ENCODE data around the gene NECTIN1.
"Not testable (repeated sequence)": the region's sequence is repeated elsewhere in the genome, so short reads cannot be mapped to it uniquely, and the experiment has no call there.

NECTIN1 gene

GRCh38 chr11:119614222-119615002, 114.6 kb downstream of the NECTIN1 start:
- DNase-seq, result no peak

GRCh38 chr11:119612814-119613213, 116.2 kb downstream of the NECTIN1 start:
- no peak for DNase-seq

- DNase-seq, result no peak
Observed at GRCh38 chr11:119610836-119611426, 118.1 kb downstream of the NECTIN1 start.

- DNase-seq, result no peak
Observed at GRCh38 chr11:119608781-119609180, 120.2 kb downstream of the NECTIN1 start.

- no peak for DNase-seq
Observed at GRCh38 chr11:119608201-119608600, 120.8 kb downstream of the NECTIN1 start.

- no peak for DNase-seq
Observed at GRCh38 chr11:119607726-119608125, 121.3 kb downstream of the NECTIN1 start.

GRCh38 chr11:119605137-119605665, 123.8 kb downstream of the NECTIN1 start:
- DNase-seq, result no peak

GRCh38 chr11:119602745-119603373, 126.1 kb downstream of the NECTIN1 start:
- no peak for DNase-seq

- DNase-seq, result no peak
Observed at GRCh38 chr11:119599864-119600541, 129.0 kb downstream of the NECTIN1 start.

- DNase-seq, result not testable (repeated sequence)
Observed at GRCh38 chr11:119595941-119596340, 133.1 kb downstream of the NECTIN1 start.

GRCh38 chr11:119594639-119595249, 134.3 kb downstream of the NECTIN1 start:
- DNase-seq, result no peak

- DNase-seq, result no peak
Observed at GRCh38 chr11:119593346-119593745, 135.7 kb downstream of the NECTIN1 start.

- no peak for DNase-seq
Observed at GRCh38 chr11:119592642-119593041, 136.4 kb downstream of the NECTIN1 start.

GRCh38 chr11:119591836-119592310, 137.1 kb downstream of the NECTIN1 start:
- DNase-seq, result no peak

GRCh38 chr11:119590651-119591351, 138.2 kb downstream of the NECTIN1 start:
- no peak for DNase-seq

- DNase-seq, result no peak
Observed at GRCh38 chr11:119589001-119589400, 140.0 kb downstream of the NECTIN1 start.

All from activated T-cell treated with anti-CD3 and anti-CD28 coated beads, Interleukin-2, amount 50 U/mL, for 1 hour (primary cell).